ENCODE measurements around the gene RFX5. TPM values are rescaled to one million over a fixed set of nuclear protein-coding genes. Genes with fewer than 3 reads are reported as not detected.

RFX5 gene
- total and polyA plus RNA-seq, 9 of the 15 experiments (the other 6 are each of a cell fraction or from before 2014, with no cell fraction given): 3.8 to 48.2 (median 32.2) TPM

GRCh38 chr1:151377150-151377884, 30.3 kb upstream of the RFX5 start:
- H3K9ac ChIP-seq (ENCODE audit: insufficient read depth in 1 of 2, low read depth in 2 of 2, low read length in 2 of 2): no peak overlapping the region; a peak in 1 of 4 replicates
- no peaks in the 10 kb centered on the region for H3K9me1 ChIP-seq (ENCODE audit: control insufficient read depth, insufficient read depth, low read length)
- no TSS peak for BruUV-seq (replicated peaks)
- intact Hi-C loops (cut with micrococcal nuclease): no loop called here
- H3K27me3 ChIP-seq (ENCODE audit: control insufficient read depth in 2 of 2, insufficient read depth in 2 of 2, low read length in 2 of 2): no peaks in the 10 kb centered on the region
- H3K4me2 ChIP-seq (ENCODE audit: insufficient read depth, low read length): no peak overlapping the region
- POLR2A ChIA-PET: interaction anchor here (0.5 kb wide), 1 partner anchor 545 kb away, joined by 3 read pairs; no protein-coding TSS in a partner anchor
- ATAC-seq (no peak), DNase-seq (ENCODE audit: extremely low read depth in 1 of 4, low spot score in 3 of 4) (no peak), FAIRE-seq (no peak)
- H3K4me3 ChIP-seq: no peak overlapping the region
- H4K20me1 ChIP-seq (replicated peaks; ENCODE audit: control insufficient read depth, insufficient read depth, low read length): no peaks in the 10 kb centered on the region
- no peaks in the 10 kb centered on the region for H3K36me3 ChIP-seq (ENCODE audit: control insufficient read depth, insufficient read depth, low read length)
- 38% methylated on average over 3 of the region's 3 CpGs for WGBS (ENCODE audit: insufficient coverage, low coverage, missing lambda C conversion rate)
- no peaks in the 10 kb centered on the region for H3K9me3 ChIP-seq (replicated peaks; ENCODE audit: control insufficient read depth, insufficient read depth, low read depth, low read length)
- no peak for TF ChIP-seq PBX2 (CRISPR knock-in tag; IDR thresholded peaks at IDR 0.05; ENCODE audit: low read depth)
- no peak for TF ChIP-seq PBX2 (tag; conservative IDR thresholded peaks at IDR 0.05; ENCODE audit: low read depth)
- no peak for TF ChIP-seq CREB1 (IDR thresholded peaks at IDR 0.05)
- TF ChIP-seq CREB1 (CRISPR knock-in tag; IDR thresholded peaks at IDR 0.05): no peak
- TF ChIP-seq TBP (optimal IDR thresholded peaks at IDR 0.05; ENCODE audit: low read depth, low read length): no peak
- TF ChIP-seq ZBTB8A (IDR thresholded peaks at IDR 0.05; ENCODE audit: partially characterized antibody): no peak
- no peak for TF ChIP-seq BCL6 (CRISPR knock-in tag; IDR thresholded peaks at IDR 0.05)
- no peak for TF ChIP-seq HIVEP1 (CRISPR knock-in tag; IDR thresholded peaks at IDR 0.05)
- no peak for TF ChIP-seq PHTF2 (CRISPR knock-in tag; IDR thresholded peaks at IDR 0.05)
- TF ChIP-seq CBX8 (IDR thresholded peaks at IDR 0.05; ENCODE audit: borderline replicate concordance, extremely low read depth, low read depth, low read length, poor library complexity, severe bottlenecking): no peak
- TF ChIP-seq ZNF395 (CRISPR knock-in tag; IDR thresholded peaks at IDR 0.05): no peak
- no peak for TF ChIP-seq CEBPZ (IDR thresholded peaks at IDR 0.05; ENCODE audit: borderline replicate concordance, low read depth, low read length)
- in situ Hi-C loops (cut with MboI): no loop called here
- peaks cover 3% of the 10 kb centered on the region; the same call in 2 of the 3 replicates for H3K79me2 ChIP-seq (ENCODE audit: control insufficient read depth, insufficient read depth, low read length)
- peaks cover 6 to 10% of the 10 kb centered on the region in 2 experiments; a peak in 4 of 5 replicates for H3K4me1 ChIP-seq (replicated peaks in 1 of 2; ENCODE audit: control insufficient read depth in 2 of 2, insufficient read depth in 2 of 2, low read length in 2 of 2)
- CTCF ChIA-PET (ENCODE audit: low intra/inter-chr PET ratio): no interaction called here
- no peak overlapping the region for H2AFZ ChIP-seq (ENCODE audit: low read depth, low read length)
- H3K27ac ChIP-seq (ENCODE audit: extremely low read depth, low read depth, low read length): no peak overlapping the region

All from K562 (cell line).